ENCODE data around the gene C6orf163. TPM values are rescaled to one million over a fixed set of nuclear protein-coding genes. Genes with fewer than 3 reads are reported as not detected.

The C6orf163 gene
- total and polyA plus RNA-seq, 2 experiments from 2014 or later: 2.3 to 5.4 TPM

DNA sequence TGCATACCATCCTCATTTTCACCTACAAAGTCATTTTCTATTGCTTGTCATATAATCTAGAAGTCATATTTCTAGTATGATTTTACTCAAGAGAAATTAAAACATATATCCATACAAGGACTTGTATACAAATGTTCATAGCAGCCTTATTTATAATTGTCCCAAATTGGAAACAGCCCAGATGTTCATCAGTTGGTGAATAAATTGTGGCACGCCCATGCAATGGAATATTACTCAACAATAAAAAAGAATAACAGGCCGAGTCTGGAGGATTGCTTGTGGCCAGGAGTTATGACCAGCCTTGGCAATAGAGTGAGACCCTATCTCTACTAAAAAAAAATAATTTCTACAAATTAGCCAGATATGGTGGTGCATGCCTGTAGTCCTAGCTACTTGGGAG, 28.8 kb downstream of the C6orf163 start (continued):
- TF ChIP-seq, protein P1, sequence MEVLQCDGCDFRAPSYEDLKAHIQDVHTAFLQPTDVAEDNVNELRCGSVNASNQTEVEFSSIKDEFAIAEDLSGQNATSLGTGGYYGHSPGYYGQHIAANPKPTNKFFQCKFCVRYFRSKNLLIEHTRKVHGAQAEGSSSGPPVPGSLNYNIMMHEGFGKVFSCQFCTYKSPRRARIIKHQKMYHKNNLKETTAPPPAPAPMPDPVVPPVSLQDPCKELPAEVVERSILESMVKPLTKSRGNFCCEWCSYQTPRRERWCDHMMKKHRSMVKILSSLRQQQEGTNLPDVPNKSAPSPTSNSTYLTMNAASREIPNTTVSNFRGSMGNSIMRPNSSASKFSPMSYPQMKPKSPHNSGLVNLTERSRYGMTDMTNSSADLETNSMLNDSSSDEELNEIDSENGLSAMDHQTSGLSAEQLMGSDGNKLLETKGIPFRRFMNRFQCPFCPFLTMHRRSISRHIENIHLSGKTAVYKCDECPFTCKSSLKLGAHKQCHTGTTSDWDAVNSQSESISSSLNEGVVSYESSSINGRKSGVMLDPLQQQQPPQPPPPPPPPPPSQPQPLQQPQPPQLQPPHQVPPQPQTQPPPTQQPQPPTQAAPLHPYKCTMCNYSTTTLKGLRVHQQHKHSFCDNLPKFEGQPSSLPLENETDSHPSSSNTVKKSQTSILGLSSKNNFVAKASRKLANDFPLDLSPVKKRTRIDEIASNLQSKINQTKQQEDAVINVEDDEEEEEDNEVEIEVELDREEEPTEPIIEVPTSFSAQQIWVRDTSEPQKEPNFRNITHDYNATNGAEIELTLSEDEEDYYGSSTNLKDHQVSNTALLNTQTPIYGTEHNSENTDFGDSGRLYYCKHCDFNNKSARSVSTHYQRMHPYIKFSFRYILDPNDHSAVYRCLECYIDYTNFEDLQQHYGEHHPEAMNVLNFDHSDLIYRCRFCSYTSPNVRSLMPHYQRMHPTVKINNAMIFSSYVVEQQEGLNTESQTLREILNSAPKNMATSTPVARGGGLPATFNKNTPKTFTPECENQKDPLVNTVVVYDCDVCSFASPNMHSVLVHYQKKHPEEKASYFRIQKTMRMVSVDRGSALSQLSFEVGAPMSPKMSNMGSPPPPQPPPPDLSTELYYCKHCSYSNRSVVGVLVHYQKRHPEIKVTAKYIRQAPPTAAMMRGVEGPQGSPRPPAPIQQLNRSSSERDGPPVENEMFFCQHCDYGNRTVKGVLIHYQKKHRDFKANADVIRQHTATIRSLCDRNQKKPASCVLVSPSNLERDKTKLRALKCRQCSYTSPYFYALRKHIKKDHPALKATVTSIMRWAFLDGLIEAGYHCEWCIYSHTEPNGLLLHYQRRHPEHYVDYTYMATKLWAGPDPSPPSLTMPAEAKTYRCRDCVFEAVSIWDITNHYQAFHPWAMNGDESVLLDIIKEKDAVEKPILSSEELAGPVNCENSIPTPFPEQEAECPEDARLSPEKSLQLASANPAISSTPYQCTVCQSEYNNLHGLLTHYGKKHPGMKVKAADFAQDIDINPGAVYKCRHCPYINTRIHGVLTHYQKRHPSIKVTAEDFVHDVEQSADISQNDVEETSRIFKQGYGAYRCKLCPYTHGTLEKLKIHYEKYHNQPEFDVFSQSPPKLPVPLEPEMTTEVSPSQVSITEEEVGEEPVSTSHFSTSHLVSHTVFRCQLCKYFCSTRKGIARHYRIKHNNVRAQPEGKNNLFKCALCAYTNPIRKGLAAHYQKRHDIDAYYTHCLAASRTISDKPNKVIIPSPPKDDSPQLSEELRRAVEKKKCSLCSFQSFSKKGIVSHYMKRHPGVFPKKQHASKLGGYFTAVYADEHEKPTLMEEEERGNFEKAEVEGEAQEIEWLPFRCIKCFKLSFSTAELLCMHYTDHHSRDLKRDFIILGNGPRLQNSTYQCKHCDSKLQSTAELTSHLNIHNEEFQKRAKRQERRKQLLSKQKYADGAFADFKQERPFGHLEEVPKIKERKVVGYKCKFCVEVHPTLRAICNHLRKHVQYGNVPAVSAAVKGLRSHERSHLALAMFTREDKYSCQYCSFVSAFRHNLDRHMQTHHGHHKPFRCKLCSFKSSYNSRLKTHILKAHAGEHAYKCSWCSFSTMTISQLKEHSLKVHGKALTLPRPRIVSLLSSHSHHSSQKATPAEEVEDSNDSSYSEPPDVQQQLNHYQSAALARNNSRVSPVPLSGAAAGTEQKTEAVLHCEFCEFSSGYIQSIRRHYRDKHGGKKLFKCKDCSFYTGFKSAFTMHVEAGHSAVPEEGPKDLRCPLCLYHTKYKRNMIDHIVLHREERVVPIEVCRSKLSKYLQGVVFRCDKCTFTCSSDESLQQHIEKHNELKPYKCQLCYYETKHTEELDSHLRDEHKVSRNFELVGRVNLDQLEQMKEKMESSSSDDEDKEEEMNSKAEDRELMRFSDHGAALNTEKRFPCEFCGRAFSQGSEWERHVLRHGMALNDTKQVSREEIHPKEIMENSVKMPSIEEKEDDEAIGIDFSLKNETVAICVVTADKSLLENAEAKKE (CRISPR knock-in tag; IDR thresholded peaks at IDR 0.05): no peak
- no peak for TF ChIP-seq STAT1 (IDR thresholded peaks at IDR 0.05; ENCODE audit: unreplicated experiment)
- TF ChIP-seq, protein P2, sequence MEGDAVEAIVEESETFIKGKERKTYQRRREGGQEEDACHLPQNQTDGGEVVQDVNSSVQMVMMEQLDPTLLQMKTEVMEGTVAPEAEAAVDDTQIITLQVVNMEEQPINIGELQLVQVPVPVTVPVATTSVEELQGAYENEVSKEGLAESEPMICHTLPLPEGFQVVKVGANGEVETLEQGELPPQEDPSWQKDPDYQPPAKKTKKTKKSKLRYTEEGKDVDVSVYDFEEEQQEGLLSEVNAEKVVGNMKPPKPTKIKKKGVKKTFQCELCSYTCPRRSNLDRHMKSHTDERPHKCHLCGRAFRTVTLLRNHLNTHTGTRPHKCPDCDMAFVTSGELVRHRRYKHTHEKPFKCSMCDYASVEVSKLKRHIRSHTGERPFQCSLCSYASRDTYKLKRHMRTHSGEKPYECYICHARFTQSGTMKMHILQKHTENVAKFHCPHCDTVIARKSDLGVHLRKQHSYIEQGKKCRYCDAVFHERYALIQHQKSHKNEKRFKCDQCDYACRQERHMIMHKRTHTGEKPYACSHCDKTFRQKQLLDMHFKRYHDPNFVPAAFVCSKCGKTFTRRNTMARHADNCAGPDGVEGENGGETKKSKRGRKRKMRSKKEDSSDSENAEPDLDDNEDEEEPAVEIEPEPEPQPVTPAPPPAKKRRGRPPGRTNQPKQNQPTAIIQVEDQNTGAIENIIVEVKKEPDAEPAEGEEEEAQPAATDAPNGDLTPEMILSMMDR (conservative IDR thresholded peaks at IDR 0.05; ENCODE audit: low read depth in 2 of 2): no peak

DNA sequence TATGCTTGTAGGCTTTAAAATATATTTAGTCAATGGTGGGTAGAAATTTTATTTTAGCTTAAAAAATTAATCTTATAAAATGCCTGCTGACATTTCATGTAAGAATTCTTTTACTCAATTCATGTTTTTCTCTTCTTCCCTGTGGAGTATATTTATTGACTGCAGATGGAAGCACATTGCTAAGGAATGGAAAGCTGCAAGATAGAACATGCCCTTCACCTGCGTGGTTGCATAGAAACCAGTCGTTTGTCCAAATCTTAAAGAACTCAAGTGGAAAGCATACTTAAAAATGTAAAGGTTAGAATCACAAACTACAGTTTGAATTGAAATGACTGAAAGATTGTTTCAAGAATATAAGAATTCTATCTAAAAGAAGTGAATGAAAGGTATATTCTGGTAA, 30.7 kb downstream of the C6orf163 start:
- ATAC-seq: no peak
- Histone ChIP-seq H3K27ac (ENCODE audit: low read depth) (no peak overlapping the region), H3F3A (replicated peaks; ENCODE audit: low read depth) (no peaks in the 10 kb centered on the region)

More for the DNA sequence above, 30.7 kb downstream of the C6orf163 start:
- Histone ChIP-seq H3K36me3 (ENCODE audit: insufficient read depth) (peaks cover 5% of the 10 kb centered on the region), H4K20me1 (replicated peaks; ENCODE audit: insufficient read depth) (no peaks in the 10 kb centered on the region), H3K27me3 (ENCODE audit: insufficient read depth) (no peaks in the 10 kb centered on the region), H3K4me1 (ENCODE audit: insufficient read depth) (peaks cover 7% of the 10 kb centered on the region; the same call in 1 of the 2 replicates), H3K9me2 (ENCODE audit: insufficient read depth) (no peaks in the 10 kb centered on the region), H2AFZ (no peak overlapping the region), H3K79me2 (replicated peaks; ENCODE audit: insufficient read depth) (no peaks in the 10 kb centered on the region), H3K4me2 (no peak overlapping the region), H3K4me3 (no peak overlapping the region)
- peaks cover 6% of the 10 kb centered on the region; the same call in 1 of the 3 replicates for H3K4me1 Mint-ChIP-seq
- H3K27me3 Mint-ChIP-seq (ENCODE audit: insufficient read depth, low read depth, poor library complexity): no peaks in the 10 kb centered on the region
- TF ChIP-seq, protein P3, sequence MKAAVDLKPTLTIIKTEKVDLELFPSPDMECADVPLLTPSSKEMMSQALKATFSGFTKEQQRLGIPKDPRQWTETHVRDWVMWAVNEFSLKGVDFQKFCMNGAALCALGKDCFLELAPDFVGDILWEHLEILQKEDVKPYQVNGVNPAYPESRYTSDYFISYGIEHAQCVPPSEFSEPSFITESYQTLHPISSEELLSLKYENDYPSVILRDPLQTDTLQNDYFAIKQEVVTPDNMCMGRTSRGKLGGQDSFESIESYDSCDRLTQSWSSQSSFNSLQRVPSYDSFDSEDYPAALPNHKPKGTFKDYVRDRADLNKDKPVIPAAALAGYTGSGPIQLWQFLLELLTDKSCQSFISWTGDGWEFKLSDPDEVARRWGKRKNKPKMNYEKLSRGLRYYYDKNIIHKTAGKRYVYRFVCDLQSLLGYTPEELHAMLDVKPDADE (IDR thresholded peaks at IDR 0.05): no peak
- TF ChIP-seq STAT1 (IDR thresholded peaks at IDR 0.05; ENCODE audit: unreplicated experiment): no peak
- TF ChIP-seq ZNF331 (CRISPR knock-in tag; IDR thresholded peaks at IDR 0.05; ENCODE audit: low read depth): no peak
- TF ChIP-seq JUNB (IDR thresholded peaks at IDR 0.05; ENCODE audit: unreplicated experiment): no peak
- TF ChIP-seq POLR2AphosphoS5 (IDR thresholded peaks at IDR 0.05; ENCODE audit: low read depth): no peak
- no peak for TF ChIP-seq EZH2 (IDR thresholded peaks at IDR 0.05; ENCODE audit: low read depth, unreplicated experiment)
- no peak for TF ChIP-seq NANOG (IDR thresholded peaks at IDR 0.05; ENCODE audit: borderline replicate concordance)
- H3K36me3 Mint-ChIP-seq (ENCODE audit: low read depth): peaks cover 7% of the 10 kb centered on the region; the same call in 2 of the 3 replicates
- no peak for DNase-seq (ENCODE audit: low spot score)
- H3K4me3 Mint-ChIP-seq: no peak overlapping the region
- peaks cover 17% of the 10 kb centered on the region; the same call in 2 of the 3 replicates for H3K9me3 Mint-ChIP-seq
- H3K27ac Mint-ChIP-seq: no peak overlapping the region

All from GM23338 (cell line).